Neural cell (in vitro differentiated cells): ENCODE results near the gene ST7L. TPM values are rescaled to one million over a fixed set of nuclear protein-coding genes. Genes with fewer than 3 reads are reported as not detected.
"Not testable (repeated sequence)": the region's sequence is repeated elsewhere in the genome, so short reads cannot be mapped to it uniquely, and the experiment has no call there.

Experiments used
- H2AFZ ChIP-seq: fragments of 200-600, 300-800 bp; sonication (generic), shearing (Covaris generic); 2 replicates; pipeline ENCODE4 v1.6.0; 2014; ENCODE audit warnings: low read depth, mild to moderate bottlenecking, antibody characterized with exemption, low read length, moderate library complexity
- H3F3A ChIP-seq: fragments of 200-600 bp; shearing (Covaris generic); 2 replicates; pipeline ENCODE4 v1.6.1; 2016; ENCODE audit warnings: mild to moderate bottlenecking, moderate library complexity, mixed read lengths, antibody characterized with exemption, low read length; ENCODE audit not compliant: insufficient read depth, poor library complexity, severe bottlenecking
- H3K27ac ChIP-seq: fragments of 200-600, 300-800 bp; sonication (generic), shearing (Covaris generic); 2 replicates; pipeline ENCODE4 v1.5.1; 2014; ENCODE audit warnings: mild to moderate bottlenecking, low read length, moderate library complexity
- H3K27me3 ChIP-seq: fragments of 300-800, 200-600 bp; sonication (generic), shearing (Covaris generic); 2 replicates; pipeline ENCODE4 v1.6.0; 2014; ENCODE audit warnings: mild to moderate bottlenecking, low read depth, low read length, moderate library complexity; ENCODE audit not compliant: insufficient read depth
- H3K36me3 ChIP-seq: fragments of 300-800, 200-600 bp; sonication (generic), shearing (Covaris generic); 2 replicates; pipeline ENCODE4 v1.5.1; 2014; ENCODE audit warnings: mild to moderate bottlenecking, antibody characterized with exemption, low read length, moderate library complexity; ENCODE audit not compliant: insufficient read depth
- H3K4me2 ChIP-seq: fragments of 300-800, 200-600 bp; sonication (generic), shearing (Covaris generic); 2 replicates; pipeline ENCODE4 v1.6.0; 2014; ENCODE audit warnings: mild to moderate bottlenecking, low read length
- H3K4me3 ChIP-seq: fragments of 300-800, 200-600 bp; sonication (generic), shearing (Covaris generic); 2 replicates; pipeline ENCODE4 v1.5.1; 2014; ENCODE audit warnings: mild to moderate bottlenecking, low read length, moderate library complexity
- H3K79me2 ChIP-seq: fragments of 200-600 bp; shearing (Covaris generic); replicated peaks from 2 replicates; pipeline ENCODE4 v1.6.0; 2014; ENCODE audit warnings: mild to moderate bottlenecking, low read length, moderate library complexity; ENCODE audit not compliant: insufficient read depth
- H3K9ac ChIP-seq: fragments of 300-800, 200-600 bp; sonication (generic), shearing (Covaris generic); 2 replicates; pipeline ENCODE4 v1.6.1; 2016; ENCODE audit warnings: mild to moderate bottlenecking, low read length, mixed read lengths
- H3K9me2 ChIP-seq: fragments of 200-600 bp; shearing (Covaris generic); 2 replicates; pipeline ENCODE4 v1.6.1; 2016; ENCODE audit warnings: mild to moderate bottlenecking, low read length, mixed read lengths; ENCODE audit not compliant: insufficient read depth
- H3K9me3 ChIP-seq: fragments of 200-600, 300-800 bp; sonication (generic), shearing (Covaris generic); 2 replicates; pipeline ENCODE4 v1.6.1; 2016; ENCODE audit warnings: mild to moderate bottlenecking, mixed run types, low read length, moderate library complexity, mixed read lengths
- H4K20me1 ChIP-seq: fragments of 200-600 bp; shearing (Covaris generic); 2 replicates; pipeline ENCODE4 v1.6.1; 2016; ENCODE audit warnings: mild to moderate bottlenecking, mixed run types; ENCODE audit not compliant: insufficient read depth
- EP300 ChIP-seq: fragments of 450-650 bp; conservative IDR thresholded peaks from 2 replicates; pipeline ENCODE4 v1.6.1; 2014; ENCODE audit warnings: antibody characterized with exemption, mild to moderate bottlenecking, moderate library complexity; ENCODE audit not compliant: poor library complexity, severe bottlenecking
- EZH2 ChIP-seq: fragments of 200-600, 300-800 bp; shearing (Covaris generic), sonication (generic); IDR thresholded peaks from 2 replicates; pipeline ENCODE4 v1.6.1; 2014; ENCODE audit warnings: antibody characterized with exemption, low read length, borderline replicate concordance, mild to moderate bottlenecking; ENCODE audit not compliant: insufficient read depth, poor library complexity, severe bottlenecking
- MXI1 ChIP-seq: fragments of 450-650 bp; conservative IDR thresholded peaks from 2 replicates; pipeline ENCODE4 v1.6.1; 2014; ENCODE audit warnings: antibody characterized with exemption, mild to moderate bottlenecking; ENCODE audit not compliant: poor library complexity, severe bottlenecking
- RAD21 ChIP-seq: fragments of 450-650 bp; conservative IDR thresholded peaks from 2 replicates; pipeline ENCODE4 v1.6.1; 2014; ENCODE audit warnings: antibody characterized with exemption, mild to moderate bottlenecking, moderate library complexity
- REST ChIP-seq: IDR thresholded peaks from 2 replicates; pipeline ENCODE4 v1.6.1; 2012; ENCODE audit warnings: borderline replicate concordance
- SMC3 ChIP-seq: fragments of 450-650 bp; conservative IDR thresholded peaks from 2 replicates; pipeline ENCODE4 v1.6.1; 2014; ENCODE audit warnings: antibody characterized with exemption, mild to moderate bottlenecking, moderate library complexity; ENCODE audit not compliant: poor library complexity
- TAF1 ChIP-seq: IDR thresholded peaks from 2 replicates; pipeline ENCODE4 v1.6.1; 2012; ENCODE audit warnings: low read depth
- polyA plus RNA-seq: library from polyadenylated mRNA; depleted of rRNA; stranded (reverse); fragments of >200 nt; gene quantifications from 2 replicates; pipeline ENCODE4 v1.2.3, GENCODE V29; 2014
- TF ChIP-seq, protein P1 (sequence below): fragments of 450-650 bp; IDR thresholded peaks from 2 replicates; pipeline ENCODE4 v1.5.1; 2014; ENCODE audit warnings: antibody characterized with exemption, mild to moderate bottlenecking, moderate library complexity; ENCODE audit not compliant: poor library complexity, severe bottlenecking

ST7L gene
- polyA plus RNA-seq, 1 donor from 2014 or later: 33.7 TPM

- H3K4me3 ChIP-seq: no peak overlapping the region
- peaks cover 3% of the 10 kb centered on the region for H4K20me1 ChIP-seq
- H3K36me3 ChIP-seq: no peaks in the 10 kb centered on the region
- H3K27ac ChIP-seq: no peak overlapping the region
- H3K27me3 ChIP-seq: no peaks in the 10 kb centered on the region
- no peak overlapping the region for H3K9ac ChIP-seq
- no peak for TF ChIP-seq MXI1
- no peaks in the 10 kb centered on the region for H3K9me3 ChIP-seq
- H3K4me2 ChIP-seq: no peak overlapping the region
- peaks cover 83% of the 10 kb centered on the region for H3K79me2 ChIP-seq
- H3K9me2 ChIP-seq: no peaks in the 10 kb centered on the region
- H3F3A ChIP-seq: no peaks in the 10 kb centered on the region
- no peak overlapping the region for H2AFZ ChIP-seq
Measured at GRCh38 chr1:112626887-112627286, 7.9 kb upstream of the ST7L start.

DNA sequence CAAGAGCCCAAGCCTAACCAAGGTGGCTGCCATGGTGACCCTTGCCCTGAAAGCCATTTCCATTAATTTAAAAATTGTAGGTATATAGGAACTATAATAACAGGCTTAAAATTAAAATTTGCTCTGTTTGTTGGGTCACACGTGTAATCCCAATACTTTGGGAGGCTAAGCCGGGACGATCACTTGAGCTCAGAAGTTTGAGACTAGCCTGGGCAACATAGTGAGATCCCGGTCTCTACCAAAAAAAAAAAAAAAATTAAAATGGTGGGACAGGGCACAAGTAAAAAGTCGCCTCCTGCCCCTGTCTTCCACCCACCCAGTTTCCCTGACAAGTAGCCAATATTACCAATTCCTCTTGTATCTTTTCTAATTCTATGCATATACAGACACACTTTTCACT lies 7.3 kb upstream of the ST7L start:
- Histone ChIP-seq H3F3A (no peaks in the 10 kb centered on the region), H3K9me3 (no peaks in the 10 kb centered on the region), H3K27ac (no peak overlapping the region), H3K27me3 (no peaks in the 10 kb centered on the region), H4K20me1 (peaks cover 3% of the 10 kb centered on the region), H3K36me3 (no peaks in the 10 kb centered on the region), H3K9ac (no peak overlapping the region), H3K4me2 (no peak overlapping the region), H3K4me3 (no peak overlapping the region), H2AFZ (no peak overlapping the region), H3K9me2 (no peaks in the 10 kb centered on the region), H3K79me2 (peaks cover 83% of the 10 kb centered on the region)
- TF ChIP-seq SMC3 (no peak), RAD21 (no peak), TAF1 (no peak), REST (no peak), EP300 (no peak), EZH2 (no peak)
- TF ChIP-seq, protein P1, sequence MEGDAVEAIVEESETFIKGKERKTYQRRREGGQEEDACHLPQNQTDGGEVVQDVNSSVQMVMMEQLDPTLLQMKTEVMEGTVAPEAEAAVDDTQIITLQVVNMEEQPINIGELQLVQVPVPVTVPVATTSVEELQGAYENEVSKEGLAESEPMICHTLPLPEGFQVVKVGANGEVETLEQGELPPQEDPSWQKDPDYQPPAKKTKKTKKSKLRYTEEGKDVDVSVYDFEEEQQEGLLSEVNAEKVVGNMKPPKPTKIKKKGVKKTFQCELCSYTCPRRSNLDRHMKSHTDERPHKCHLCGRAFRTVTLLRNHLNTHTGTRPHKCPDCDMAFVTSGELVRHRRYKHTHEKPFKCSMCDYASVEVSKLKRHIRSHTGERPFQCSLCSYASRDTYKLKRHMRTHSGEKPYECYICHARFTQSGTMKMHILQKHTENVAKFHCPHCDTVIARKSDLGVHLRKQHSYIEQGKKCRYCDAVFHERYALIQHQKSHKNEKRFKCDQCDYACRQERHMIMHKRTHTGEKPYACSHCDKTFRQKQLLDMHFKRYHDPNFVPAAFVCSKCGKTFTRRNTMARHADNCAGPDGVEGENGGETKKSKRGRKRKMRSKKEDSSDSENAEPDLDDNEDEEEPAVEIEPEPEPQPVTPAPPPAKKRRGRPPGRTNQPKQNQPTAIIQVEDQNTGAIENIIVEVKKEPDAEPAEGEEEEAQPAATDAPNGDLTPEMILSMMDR: no peak

DNA sequence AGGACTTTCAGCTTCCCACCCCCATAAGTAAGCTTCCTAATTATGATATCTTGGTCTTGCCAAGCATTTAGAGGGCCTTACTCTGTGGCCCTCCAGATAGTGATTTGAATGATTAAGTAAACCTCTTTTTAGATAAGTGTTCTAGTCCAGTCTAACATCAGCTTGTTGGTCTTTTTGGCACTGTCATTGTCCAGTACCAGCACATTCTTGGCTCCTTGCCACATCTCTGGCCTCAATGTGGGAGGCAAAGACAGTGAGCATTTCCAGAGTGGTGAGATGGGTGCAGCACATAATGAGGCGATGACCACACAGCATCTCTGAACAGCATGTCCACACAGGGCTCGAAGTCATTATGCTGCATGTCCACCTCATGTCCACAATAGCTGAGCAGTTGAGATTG lies 6.8 kb upstream of the ST7L start:
- H3K4me3 ChIP-seq: no peak overlapping the region
- H3K27me3 ChIP-seq: no peaks in the 10 kb centered on the region
- peaks cover 83% of the 10 kb centered on the region for H3K79me2 ChIP-seq
- no peak overlapping the region for H3K9ac ChIP-seq
- H3K4me2 ChIP-seq: no peak overlapping the region
- no peaks in the 10 kb centered on the region for H3K9me2 ChIP-seq
- H3F3A ChIP-seq: no peaks in the 10 kb centered on the region
- H3K9me3 ChIP-seq: no peaks in the 10 kb centered on the region
- peaks cover 1% of the 10 kb centered on the region for H4K20me1 ChIP-seq
- TF ChIP-seq EP300: no peak
- TF ChIP-seq REST: no peak
- TF ChIP-seq TAF1: no peak
- H3K27ac ChIP-seq: no peak overlapping the region
- no peaks in the 10 kb centered on the region for H3K36me3 ChIP-seq
- H2AFZ ChIP-seq: no peak overlapping the region

- H4K20me1 ChIP-seq, H3K9me2 ChIP-seq, H3K4me3 ChIP-seq, H3K9me3 ChIP-seq, H3F3A ChIP-seq, H3K27ac ChIP-seq, H3K4me2 ChIP-seq, H3K27me3 ChIP-seq, H2AFZ ChIP-seq, H3K9ac ChIP-seq, H3K36me3 ChIP-seq: not testable (repeated sequence)
- H3K79me2 ChIP-seq: peaks cover 81% of the 10 kb centered on the region
Measured at GRCh38 chr1:112624493-112624892, 5.6 kb upstream of the ST7L start.
